Liver (tissue), 9 donors: ENCODE measurements around the gene SLC6A11. TPM values are rescaled to one million over a fixed set of nuclear protein-coding genes. Genes with fewer than 3 reads are reported as not detected.
A peak's percentile ranks its signal among the peaks of the same experiment; 100 is the strongest.

Experiments
- DNase-seq: peaks from one replicate; pipeline ENCODE4 v3.0.0-alpha.2; 2017; ENCODE audit warnings: low spot score
- H3K27ac ChIP-seq, 2 donors: one replicate each; pipeline ENCODE4 v1.7.0; 2013; ENCODE audit warnings: inconsistent platforms in 2 of 2, low read length in 2 of 2, control low read depth in 1 of 2, low read depth in 1 of 2, mild to moderate bottlenecking in 1 of 2
- H3K27me3 ChIP-seq, 4 donors: one replicate each; pipeline versions ENCODE4 v1.6.1 to v1.7.0; 2013; ENCODE audit warnings: low read length in 3 of 4, inconsistent platforms in 1 of 4, mild to moderate bottlenecking in 1 of 4, moderate library complexity in 1 of 4; ENCODE audit not compliant: control insufficient read depth in 4 of 4, insufficient read depth in 4 of 4
- H3K36me3 ChIP-seq, 4 donors: one replicate each; pipeline versions ENCODE4 v1.6.1 to v1.7.0; 2013; ENCODE audit warnings: low read length in 3 of 4, mild to moderate bottlenecking in 3 of 4, low read depth in 1 of 4, moderate library complexity in 1 of 4; ENCODE audit not compliant: control insufficient read depth in 4 of 4, insufficient read depth in 3 of 4
- H3K4me1 ChIP-seq, 4 donors: one replicate each; pipeline versions ENCODE4 v1.6.1 to v1.7.0; 2013; ENCODE audit warnings: low read length in 3 of 4, mild to moderate bottlenecking in 3 of 4, moderate library complexity in 1 of 4; ENCODE audit not compliant: control insufficient read depth in 4 of 4, insufficient read depth in 4 of 4
- H3K4me3 ChIP-seq, 3 donors: one replicate each; pipeline versions ENCODE4 v1.6.1 to v1.7.0; 2013; ENCODE audit warnings: low read length in 3 of 3, control low read depth in 1 of 3, low read depth in 1 of 3, mild to moderate bottlenecking in 1 of 3
- H3K9ac ChIP-seq, 2 donors: one replicate each; pipeline ENCODE4 v1.7.0; 2013; ENCODE audit warnings: low read length in 2 of 2, mild to moderate bottlenecking in 2 of 2, moderate library complexity in 2 of 2, control low read depth in 1 of 2, low read depth in 1 of 2
- H3K9me3 ChIP-seq, 4 donors: one replicate each; pipeline versions ENCODE4 v1.6.1 to v1.7.0; 2013; ENCODE audit warnings: low read length in 3 of 4; ENCODE audit not compliant: control insufficient read depth in 4 of 4
- EGR1 ChIP-seq, 2 donors: IDR thresholded peaks; 2 replicates each; pipeline ENCODE4 v1.6.1; 2016 to 2018; ENCODE audit warnings: antibody characterized with exemption in 2 of 2, low read depth in 2 of 2
- FOXA2 ChIP-seq: IDR thresholded peaks from 2 replicates; pipeline ENCODE4 v1.6.1; 2016; ENCODE audit warnings: antibody characterized with exemption
- GABPA ChIP-seq, 2 donors: IDR thresholded peaks in 1 of 2; conservative IDR thresholded peaks in 1 of 2; 2 replicates each; pipeline ENCODE4 v1.6.1; 2016; ENCODE audit warnings: antibody characterized with exemption in 2 of 2, mild to moderate bottlenecking in 1 of 2, moderate library complexity in 1 of 2
- HNF4A ChIP-seq, 2 donors: conservative IDR thresholded peaks; 2 replicates each; pipeline ENCODE4 v1.6.1; 2016; ENCODE audit warnings: antibody characterized with exemption in 2 of 2, mild to moderate bottlenecking in 2 of 2
- JUND ChIP-seq, 2 donors: IDR thresholded peaks; 2 replicates each; pipeline ENCODE4 v1.6.1; 2016; ENCODE audit warnings: antibody characterized with exemption in 2 of 2
- MAX ChIP-seq: IDR thresholded peaks from 2 replicates; pipeline ENCODE4 v1.6.1; 2016; ENCODE audit warnings: antibody characterized with exemption
- NR2F2 ChIP-seq: IDR thresholded peaks from 2 replicates; pipeline ENCODE4 v1.6.1; 2016; ENCODE audit warnings: antibody characterized with exemption
- RAD21 ChIP-seq, 2 donors: IDR thresholded peaks; 2 replicates each; pipeline ENCODE4 v1.6.1; 2016; ENCODE audit warnings: antibody characterized with exemption in 2 of 2, mild to moderate bottlenecking in 2 of 2
- REST ChIP-seq: IDR thresholded peaks from 2 replicates; pipeline ENCODE4 v1.6.1; 2016; ENCODE audit warnings: antibody characterized with exemption, mild to moderate bottlenecking
- RXRA ChIP-seq, 2 donors: IDR thresholded peaks; 2 replicates each; pipeline ENCODE4 v1.6.1; 2017 to 2018; ENCODE audit warnings: antibody characterized with exemption in 2 of 2, mild to moderate bottlenecking in 1 of 2
- SP1 ChIP-seq: IDR thresholded peaks from 2 replicates; pipeline ENCODE4 v1.6.1; 2018; ENCODE audit warnings: antibody characterized with exemption, mild to moderate bottlenecking
- TAF1 ChIP-seq: conservative IDR thresholded peaks from 2 replicates; pipeline ENCODE4 v1.6.1; 2016; ENCODE audit warnings: antibody characterized with exemption, mild to moderate bottlenecking
- ZBTB33 ChIP-seq: IDR thresholded peaks from 2 replicates; pipeline ENCODE4 v1.6.1; 2016; ENCODE audit warnings: antibody characterized with exemption
- WGBS: extraction: QIAGEN DNeasy Blood & Tissue Kit; methylation state at CpG from one replicate; pipeline ENCODE4 v1.1.7; 2013; 5-methylcytosine and 5-hydroxymethylcytosine counted together
- polyA plus RNA-seq, 2 donors: library from polyadenylated mRNA; stranded (reverse) in 1 of 2; unstranded in 1 of 2; fragments of 200-250 nt in 1 of 2; fragments of >200 nt in 1 of 2; fragmentation: Nextera tagmentation in 1 of 2; extraction: Ambion mirVana in 1 of 2; gene quantifications; one replicate each; pipeline versions ENCODE4 v1.2.1 to v1.2.3, GENCODE V29; 2013 to 2015
- total RNA-seq, 2 donors: library from RNA; depleted of rRNA; stranded (reverse); fragments of >200 nt; gene quantifications; one replicate each; pipeline ENCODE4 v1.2.3, GENCODE V29; 2014
- donor health status: healthy.
- donor health status: healthy.
- donor health status: healthy.
- donor health status: healthy.
- donor health status: healthy.

SLC6A11 gene
- total and polyA plus RNA-seq, 4 donors, result under 0.01 to 7.1 (median 0.01) TPM; not detected in 1

- no peaks in the 10 kb centered on the region for H3K9me3 ChIP-seq
- no peak for TF ChIP-seq SP1
- no peak for TF ChIP-seq MAX
- no peak for TF ChIP-seq GABPA (IDR thresholded peaks at IDR 0.05 in 1 of 2, conservative IDR thresholded peaks at IDR 0.05 in 1 of 2)
- no peak for TF ChIP-seq EGR1 (IDR thresholded peaks at IDR 0.05; ENCODE audit: low read depth in 2 of 2)
- TF ChIP-seq JUND (IDR thresholded peaks at IDR 0.05), result no peak
- TF ChIP-seq TAF1, result no peak
- no peak for TF ChIP-seq RAD21 (IDR thresholded peaks at IDR 0.05)
- H3K4me3 ChIP-seq, result no peak overlapping the region
- no peaks in the 10 kb centered on the region for H3K36me3 ChIP-seq
- H3K27ac ChIP-seq, result no peak overlapping the region
- H3K27me3 ChIP-seq, result no peaks in the 10 kb centered on the region
- DNase-seq, result no peak
- peaks cover 0 to under 1% (median 0%) of the 10 kb centered on the region in 4 donors for H3K4me1 ChIP-seq
- WGBS, result 95% methylated on average over 1 of the region's 1 CpG
- H3K9ac ChIP-seq, result no peak overlapping the region
These were observed 160.7 kb downstream of the SLC6A11 start for GRCh38 chr3:10976770-10977169.

- Histone ChIP-seq H3K9me3 (no peaks in the 10 kb centered on the region), H3K4me1 (peaks cover 0 to 11% (median 9%) of the 10 kb centered on the region in 4 donors), H3K27ac (no peak overlapping the region), H3K27me3 (no peaks in the 10 kb centered on the region), H3K4me3 (no peak overlapping the region), H3K9ac (no peak overlapping the region), H3K36me3 (no peaks in the 10 kb centered on the region)
- WGBS, result 80% methylated on average over 10 of the region's 10 CpGs
- no peak for TF ChIP-seq FOXA2
- TF ChIP-seq MAX, result no peak
- TF ChIP-seq HNF4A (conservative IDR thresholded peaks at IDR 0.05), result no peak
- no peak for TF ChIP-seq RXRA (IDR thresholded peaks at IDR 0.05)
- TF ChIP-seq REST, result no peak
- no peak for TF ChIP-seq RAD21 (IDR thresholded peaks at IDR 0.05)
- no peak for TF ChIP-seq NR2F2
- DNase-seq, result no peak
These were observed 162.0 kb downstream of the SLC6A11 start for GRCh38 chr3:10977892-10978510.

GRCh38 chr3:10978956-10979355, 162.9 kb downstream of the SLC6A11 start:
- 78% methylated on average over 7 of the region's 7 CpGs for WGBS
- Histone ChIP-seq H3K4me1 (peaks cover 0 to 18% (median 16%) of the 10 kb centered on the region in 4 donors), H3K27ac (no peak overlapping the region), H3K9me3 (no peaks in the 10 kb centered on the region), H3K36me3 (no peaks in the 10 kb centered on the region), H3K27me3 (no peaks in the 10 kb centered on the region), H3K4me3 (no peak overlapping the region), H3K9ac (no peak overlapping the region)
- no peak for TF ChIP-seq SP1
- no peak for TF ChIP-seq ZBTB33
- TF ChIP-seq HNF4A (conservative IDR thresholded peaks at IDR 0.05), result peak in 1 of 2 donors; percentile 36
- TF ChIP-seq RAD21 (IDR thresholded peaks at IDR 0.05), result no peak
- no peak for DNase-seq
